Ovary (tissue), 3 donors: ENCODE measurements around the gene SHROOM4.

Source experiments
- EP300 ChIP-seq: sonication (generic); formaldehyde crosslinking; IDR thresholded peaks from one replicate; pipeline ENCODE4 v1.6.1; 2017; ENCODE audit warnings: antibody characterized with exemption
- POLR2A ChIP-seq: fragments of 450-650 bp; IDR thresholded peaks from one replicate; pipeline ENCODE4 v1.6.1; 2017; ENCODE audit warnings: antibody characterized with exemption, mild to moderate bottlenecking, moderate library complexity
- TF ChIP-seq, protein P1 (sequence below), 3 donors: fragments of 450-650 bp in 2 of 3; fragments of 200-600 bp in 1 of 3; IDR thresholded peaks; one replicate each; pipeline versions ENCODE4 v1.5.1 to v1.8.0; 2016 to 2022; ENCODE audit warnings: antibody characterized with exemption in 3 of 3, mild to moderate bottlenecking in 1 of 3
- donor health status: DM: no; HTN: no; CAD: no.

DNA sequence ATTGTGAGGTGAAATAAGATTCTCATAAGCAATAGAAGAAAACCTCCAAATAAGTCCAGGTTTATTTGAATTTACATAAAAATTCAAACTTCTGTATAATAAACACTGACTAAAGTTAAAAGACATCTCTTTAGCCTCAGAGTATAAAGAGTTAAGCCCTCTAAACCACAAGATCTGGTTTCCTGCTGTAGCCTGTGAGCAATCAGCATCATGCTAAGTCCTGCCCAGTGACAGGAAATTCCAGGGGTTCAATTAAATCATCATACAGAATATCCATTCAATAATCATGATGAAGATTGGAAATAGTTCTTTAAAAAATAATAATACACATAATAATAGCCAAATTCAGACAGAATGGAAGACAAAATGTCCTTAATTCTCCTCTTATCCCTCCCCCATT lies 204.2 kb downstream of the SHROOM4 start:
- TF ChIP-seq, protein P1, sequence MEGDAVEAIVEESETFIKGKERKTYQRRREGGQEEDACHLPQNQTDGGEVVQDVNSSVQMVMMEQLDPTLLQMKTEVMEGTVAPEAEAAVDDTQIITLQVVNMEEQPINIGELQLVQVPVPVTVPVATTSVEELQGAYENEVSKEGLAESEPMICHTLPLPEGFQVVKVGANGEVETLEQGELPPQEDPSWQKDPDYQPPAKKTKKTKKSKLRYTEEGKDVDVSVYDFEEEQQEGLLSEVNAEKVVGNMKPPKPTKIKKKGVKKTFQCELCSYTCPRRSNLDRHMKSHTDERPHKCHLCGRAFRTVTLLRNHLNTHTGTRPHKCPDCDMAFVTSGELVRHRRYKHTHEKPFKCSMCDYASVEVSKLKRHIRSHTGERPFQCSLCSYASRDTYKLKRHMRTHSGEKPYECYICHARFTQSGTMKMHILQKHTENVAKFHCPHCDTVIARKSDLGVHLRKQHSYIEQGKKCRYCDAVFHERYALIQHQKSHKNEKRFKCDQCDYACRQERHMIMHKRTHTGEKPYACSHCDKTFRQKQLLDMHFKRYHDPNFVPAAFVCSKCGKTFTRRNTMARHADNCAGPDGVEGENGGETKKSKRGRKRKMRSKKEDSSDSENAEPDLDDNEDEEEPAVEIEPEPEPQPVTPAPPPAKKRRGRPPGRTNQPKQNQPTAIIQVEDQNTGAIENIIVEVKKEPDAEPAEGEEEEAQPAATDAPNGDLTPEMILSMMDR (IDR thresholded peaks at IDR 0.05), result no peak
- TF ChIP-seq EP300, result no peak
- no peak for TF ChIP-seq POLR2A
